B cell (primary cell): ENCODE results near the gene GNAI3. TPM values are rescaled to one million over a fixed set of nuclear protein-coding genes. Genes with fewer than 3 reads are reported as not detected.

Experiments used
- ATAC-seq: fragments of 200-7000 bp; cut with Tn5 transposase; one replicate; pipeline ENCODE4 v1.10.0; 2021; ENCODE audit warnings: low read depth, mild to moderate bottlenecking, moderate number of reproducible peaks, moderate library complexity
- CTCF ChIA-PET: fragments of 350-600 bp; sonication (Branson Sonifier 250); formaldehyde crosslinking; loops from one replicate; lab custom pipeline; 2021; ENCODE audit warnings: antibody characterized with exemption, inconsistent platforms; lab: Charles Lee
- POLR2A ChIA-PET: fragments of 350-600 bp; sonication (Branson Sonifier 250); formaldehyde crosslinking; loops from one replicate; lab custom pipeline; 2021; ENCODE audit warnings: antibody characterized with exemption; lab: Charles Lee
- DNase-seq: peaks from one replicate; pipeline ENCODE4 v3.0.0; 2013
- H2AFZ ChIP-seq: 2 replicates; pipeline ENCODE4 v1.6.1; 2012; ENCODE audit warnings: mild to moderate bottlenecking, low read depth, low read length; ENCODE audit not compliant: insufficient read depth, poor library complexity, severe bottlenecking
- H3K27ac ChIP-seq, 2 donors: 1 replicate in 1 of 2; 2 replicates in 1 of 2; pipeline ENCODE4 v1.5.1; 2012 to 2013; ENCODE audit warnings: low read length in 2 of 2, mild to moderate bottlenecking in 2 of 2, moderate library complexity in 1 of 2
- H3K27me3 ChIP-seq, 4 experiments: fragments of 200-600 bp in 1 of 4; sonication (generic) in 1 of 4; replicated peaks in 1 of 4; 1 replicate in 2 of 4; 2 replicates in 2 of 4; pipeline versions ENCODE4 v1.6.1 to v1.7.0; 2013 to 2016; ENCODE audit warnings: low read length in 3 of 4, mild to moderate bottlenecking in 2 of 4, mixed read lengths in 1 of 4, moderate library complexity in 1 of 4; ENCODE audit not compliant: insufficient read depth in 4 of 4, control insufficient read depth in 3 of 4; ENCODE audit errors: control extremely low read depth in 1 of 4
- H3K36me3 ChIP-seq, 2 experiments: replicated peaks in 1 of 2; 1 replicate in 1 of 2; 2 replicates in 1 of 2; pipeline versions ENCODE4 v1.6.1 to v1.7.1; 2013; ENCODE audit warnings: low read length in 1 of 2; ENCODE audit not compliant: insufficient read depth in 2 of 2, control insufficient read depth in 1 of 2; ENCODE audit errors: control extremely low read depth in 1 of 2, extremely low read depth in 1 of 2
- H3K4me1 ChIP-seq, 2 donors: fragments of 200-600 bp in 1 of 2; sonication (generic) in 1 of 2; 1 replicate in 1 of 2; 2 replicates in 1 of 2; pipeline versions ENCODE4 v1.5.1 to v1.6.1; 2013 to 2017; ENCODE audit warnings: low read length in 2 of 2; ENCODE audit not compliant: control insufficient read depth in 2 of 2, insufficient read depth in 2 of 2
- H3K4me2 ChIP-seq: replicated peaks from 2 replicates; pipeline ENCODE3; 2012; ENCODE audit warnings: mild to moderate bottlenecking, low read depth, low read length; ENCODE audit not compliant: poor library complexity, severe bottlenecking
- H3K4me3 ChIP-seq, 5 experiments: fragments of 200-600 bp in 1 of 5; sonication (generic) in 1 of 5; 1 replicate in 3 of 5; 2 replicates in 2 of 5; pipeline versions ENCODE4 v1.5.1 to v1.7.0; 2011 to 2016; ENCODE audit warnings: low read length in 4 of 5, mild to moderate bottlenecking in 4 of 5, low read depth in 2 of 5, control low read depth in 1 of 5, moderate library complexity in 1 of 5; ENCODE audit not compliant: insufficient read depth in 1 of 5; ENCODE audit errors: control extremely low read depth in 1 of 5, extremely low read depth in 1 of 5
- H3K79me2 ChIP-seq: fragments of 200-600 bp; sonication (generic); one replicate; pipeline ENCODE4 v1.6.0; 2016; ENCODE audit warnings: low read length; ENCODE audit not compliant: control insufficient read depth, insufficient read depth
- H3K9ac ChIP-seq: fragments of 200-600 bp; sonication (generic); 2 replicates; pipeline ENCODE4 v1.6.1; 2017; ENCODE audit warnings: mild to moderate bottlenecking, low read length, moderate library complexity
- H3K9me3 ChIP-seq, 3 donors: one replicate each; pipeline versions ENCODE4 v1.6.1 to v1.7.1; 2013; ENCODE audit warnings: low read length in 2 of 3; ENCODE audit not compliant: control insufficient read depth in 2 of 3, insufficient read depth in 1 of 3; ENCODE audit errors: control extremely low read depth in 1 of 3
- H4K20me1 ChIP-seq: 2 replicates; pipeline ENCODE4 v1.6.0; 2012; ENCODE audit warnings: mild to moderate bottlenecking, low read length; ENCODE audit not compliant: insufficient read depth, control insufficient read depth, poor library complexity, severe bottlenecking
- H3K27ac Mint-ChIP-seq: one replicate; pipeline ENCODE4 v1.8.0; 2021; ENCODE audit warnings: mixed read lengths
- H3K27me3 Mint-ChIP-seq: one replicate; pipeline ENCODE4 v1.8.0; 2021; ENCODE audit warnings: mixed read lengths
- H3K4me1 Mint-ChIP-seq: one replicate; pipeline ENCODE4 v1.8.0; 2021; ENCODE audit warnings: mixed read lengths
- H3K4me3 Mint-ChIP-seq: one replicate; pipeline ENCODE4 v1.8.0; 2021; ENCODE audit warnings: mixed read lengths
- H3K9me3 Mint-ChIP-seq: one replicate; pipeline ENCODE4 v1.8.0; 2022; ENCODE audit warnings: mixed read lengths; ENCODE audit not compliant: insufficient read depth
- EZH2 ChIP-seq: IDR thresholded peaks from 2 replicates; pipeline ENCODE4 v1.6.1; 2012; ENCODE audit warnings: borderline replicate concordance, low read depth, mild to moderate bottlenecking, moderate library complexity, low read length; ENCODE audit not compliant: insufficient read depth, poor library complexity, severe bottlenecking
- WGBS: methylation state at CpG from one replicate; pipeline ENCODE4 v1.1.5; 2013; ENCODE audit warnings: missing lambda C conversion rate; ENCODE audit not compliant: insufficient coverage; 5-methylcytosine and 5-hydroxymethylcytosine counted together
- intact Hi-C: fragments of 100-400 bp; cut with micrococcal nuclease; formaldehyde crosslinking; loops from one replicate; pipeline ENCODE4 v1.10.0; 2022
- polyA plus RNA-seq: library from polyadenylated mRNA; depleted of rRNA; stranded (reverse); fragments of >200 nt; gene quantifications from 2 replicates; pipeline ENCODE4 v1.2.3, GENCODE V29; 2012
- total RNA-seq, 2 donors: library from RNA; stranded (reverse); fragments of 120-200 nt in 1 of 2; gene quantifications; 1 replicate in 1 of 2; 2 replicates in 1 of 2; pipeline versions ENCODE4 v1.2.3 to v1.2.4, GENCODE V29; 2013 to 2022
- TF ChIP-seq, protein P1 (sequence below): fragments of 200-600 bp; IDR thresholded peaks from one replicate; pipeline ENCODE4 v1.8.0; 2022; ENCODE audit warnings: antibody characterized with exemption, mild to moderate bottlenecking

Gene GNAI3
- total and polyA plus RNA-seq, 2 donors (not counting 1 experiment from before 2014, with no cell fraction given): 1.6 to 8.5 TPM

- peak within 1 kb of the TSS; percentile 100 for H3K4me2 ChIP-seq
- peak within 1 kb of the TSS; percentile 65 to 94 (median 84) for H3K4me3 ChIP-seq
- peak within 1 kb of the TSS; percentile 99 for H3K4me3 Mint-ChIP-seq
- H3K9me3 Mint-ChIP-seq: no peaks in the 10 kb centered on the region
- TF ChIP-seq, protein P1, sequence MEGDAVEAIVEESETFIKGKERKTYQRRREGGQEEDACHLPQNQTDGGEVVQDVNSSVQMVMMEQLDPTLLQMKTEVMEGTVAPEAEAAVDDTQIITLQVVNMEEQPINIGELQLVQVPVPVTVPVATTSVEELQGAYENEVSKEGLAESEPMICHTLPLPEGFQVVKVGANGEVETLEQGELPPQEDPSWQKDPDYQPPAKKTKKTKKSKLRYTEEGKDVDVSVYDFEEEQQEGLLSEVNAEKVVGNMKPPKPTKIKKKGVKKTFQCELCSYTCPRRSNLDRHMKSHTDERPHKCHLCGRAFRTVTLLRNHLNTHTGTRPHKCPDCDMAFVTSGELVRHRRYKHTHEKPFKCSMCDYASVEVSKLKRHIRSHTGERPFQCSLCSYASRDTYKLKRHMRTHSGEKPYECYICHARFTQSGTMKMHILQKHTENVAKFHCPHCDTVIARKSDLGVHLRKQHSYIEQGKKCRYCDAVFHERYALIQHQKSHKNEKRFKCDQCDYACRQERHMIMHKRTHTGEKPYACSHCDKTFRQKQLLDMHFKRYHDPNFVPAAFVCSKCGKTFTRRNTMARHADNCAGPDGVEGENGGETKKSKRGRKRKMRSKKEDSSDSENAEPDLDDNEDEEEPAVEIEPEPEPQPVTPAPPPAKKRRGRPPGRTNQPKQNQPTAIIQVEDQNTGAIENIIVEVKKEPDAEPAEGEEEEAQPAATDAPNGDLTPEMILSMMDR: no peak
- no peaks in the 10 kb centered on the region for H3K27me3 ChIP-seq
- ChIA-PET POLR2A (interaction anchor here (1.0 to 2.3 kb wide), 2 partner anchors 36 to 71 kb away, joined by 3 to 10 read pairs; partner anchors contain the start of genes GNAI3 and GSTM4), CTCF (interaction anchor here (0.6 to 2.7 kb wide), 8 partner anchors 10 to 87 kb away, joined by 3 to 27 read pairs (median 8); partner anchors contain the start of gene GNAI3)
- WGBS: under 1% methylated on average over 47 of the region's 47 CpGs
- peaks cover 8% of the 10 kb centered on the region for H4K20me1 ChIP-seq
- peak within 1 kb of the TSS; percentile 88 for H2AFZ ChIP-seq
- H3K27me3 Mint-ChIP-seq: no peaks in the 10 kb centered on the region
- peaks cover 42% of the 10 kb centered on the region for H3K79me2 ChIP-seq
- H3K27ac Mint-ChIP-seq: peak within 1 kb of the TSS; percentile 96
- intact Hi-C loops: loop anchor here (1.0 to 5.0 kb wide), 5 partner anchors 71 to 365 kb away; partner anchors contain the start of genes AHCYL1, ATXN7L2, CYB561D1 and GNAI3
- H3K27ac ChIP-seq: peak within 1 kb of the TSS; percentile 73 to 90
- ATAC-seq (peak; percentile 63), DNase-seq (peak; percentile 86)
- no peaks in the 10 kb centered on the region for H3K9me3 ChIP-seq
- no peaks in the 10 kb centered on the region for H3K36me3 ChIP-seq
- H3K4me1 ChIP-seq: peaks cover 57 to 71% of the 10 kb centered on the region in 2 donors
- peak within 1 kb of the TSS; percentile 93 for H3K9ac ChIP-seq
- peaks cover 68% of the 10 kb centered on the region for H3K4me1 Mint-ChIP-seq
Measured at GRCh38 chr1:109619576-109620400, 71.4 kb downstream of the GNAI3 start, which contains the start of the genes AMPD2 and GNAT2. TSS of gene AMPD2 (plus strand) at chr1:109619837. CDS start at chr1:109621176, 1,339 bp downstream. TSS of gene GNAT2 (minus strand) at chr1:109619616. CDS start at chr1:109612870, 6,746 bp downstream.

DNA sequence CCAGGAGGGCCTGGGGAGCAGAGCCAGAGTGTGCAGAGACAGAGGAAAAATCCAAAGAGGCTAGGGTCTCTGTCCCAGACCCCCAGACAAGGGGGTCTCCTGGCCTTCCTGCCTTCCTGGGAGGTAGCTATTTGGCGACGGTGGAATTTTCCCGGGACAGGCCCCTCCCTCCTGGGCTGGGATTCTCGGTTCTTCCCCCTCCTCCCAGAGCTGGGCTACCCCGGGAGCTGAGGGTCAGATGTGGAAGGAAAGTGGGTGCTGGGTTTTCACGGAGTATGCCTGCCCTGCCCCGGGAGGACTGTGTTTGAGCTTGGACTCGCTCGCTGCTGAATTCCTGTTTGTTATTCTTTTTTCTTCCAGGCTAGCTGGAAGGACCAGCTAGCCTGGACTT is 72.0 kb downstream of the GNAI3 start:
- POLR2A ChIA-PET: interaction anchor here (2.3 kb wide), 1 partner anchor 72 kb away, joined by 10 read pairs; the partner anchor contains the start of gene GNAI3
- Mint-ChIP-seq H3K4me3 (peak overlapping the region; percentile 99), H3K27ac (peak overlapping the region; percentile 96), H3K4me1 (peaks cover 71% of the 10 kb centered on the region), H3K27me3 (no peaks in the 10 kb centered on the region), H3K9me3 (no peaks in the 10 kb centered on the region)
- WGBS: 0% methylated on average over 4 of the region's 9 CpGs
- Histone ChIP-seq H3K4me2 (peak overlapping the region; percentile 100), H3K79me2 (peaks cover 42% of the 10 kb centered on the region), H2AFZ (peak overlapping the region; percentile 88), H4K20me1 (peaks cover 8% of the 10 kb centered on the region), H3K9ac (peak overlapping the region; percentile 93), H3K4me1 (peaks cover 55 to 70% of the 10 kb centered on the region in 2 donors), H3K27me3 (no peaks in the 10 kb centered on the region), H3K9me3 (no peaks in the 10 kb centered on the region), H3K4me3 (peak overlapping the region; percentile 65 to 94 (median 84)), H3K36me3 (no peaks in the 10 kb centered on the region), H3K27ac (peak overlapping the region; percentile 64 to 90)
- DNase-seq: no peak
- CTCF ChIA-PET: interaction anchor here (0.6 to 2.7 kb wide), 9 partner anchors 9 to 88 kb away, joined by 3 to 27 read pairs (median 6); partner anchors contain the start of gene GNAI3
- intact Hi-C loops: loop anchor here (5.0 kb wide), 1 partner anchor 128 kb away; the partner anchor contains the start of gene CYB561D1
- ATAC-seq: no peak
- TF ChIP-seq EZH2: no peak
- TF ChIP-seq, protein P1: no peak
